Measurements from ENCODE around the gene RBM6. TPM values are rescaled to one million over a fixed set of nuclear protein-coding genes. Genes with fewer than 3 reads are reported as not detected.

RBM6 gene
- total and polyA plus RNA-seq, 11 donors: 21.1 to 75.1 (median 32.6) TPM

- no peak for TF ChIP-seq POLR2A (IDR thresholded peaks at IDR 0.05)
- TF ChIP-seq, protein P1, sequence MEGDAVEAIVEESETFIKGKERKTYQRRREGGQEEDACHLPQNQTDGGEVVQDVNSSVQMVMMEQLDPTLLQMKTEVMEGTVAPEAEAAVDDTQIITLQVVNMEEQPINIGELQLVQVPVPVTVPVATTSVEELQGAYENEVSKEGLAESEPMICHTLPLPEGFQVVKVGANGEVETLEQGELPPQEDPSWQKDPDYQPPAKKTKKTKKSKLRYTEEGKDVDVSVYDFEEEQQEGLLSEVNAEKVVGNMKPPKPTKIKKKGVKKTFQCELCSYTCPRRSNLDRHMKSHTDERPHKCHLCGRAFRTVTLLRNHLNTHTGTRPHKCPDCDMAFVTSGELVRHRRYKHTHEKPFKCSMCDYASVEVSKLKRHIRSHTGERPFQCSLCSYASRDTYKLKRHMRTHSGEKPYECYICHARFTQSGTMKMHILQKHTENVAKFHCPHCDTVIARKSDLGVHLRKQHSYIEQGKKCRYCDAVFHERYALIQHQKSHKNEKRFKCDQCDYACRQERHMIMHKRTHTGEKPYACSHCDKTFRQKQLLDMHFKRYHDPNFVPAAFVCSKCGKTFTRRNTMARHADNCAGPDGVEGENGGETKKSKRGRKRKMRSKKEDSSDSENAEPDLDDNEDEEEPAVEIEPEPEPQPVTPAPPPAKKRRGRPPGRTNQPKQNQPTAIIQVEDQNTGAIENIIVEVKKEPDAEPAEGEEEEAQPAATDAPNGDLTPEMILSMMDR (IDR thresholded peaks at IDR 0.05): no peak
- intact Hi-C loops (cut with DNase I): no loop called here
- Histone ChIP-seq H3K4me1 (peaks cover 0 to 12% (median 0%) of the 10 kb centered on the region in 12 donors), H3K4me3 (no peak overlapping the region), H3K9me3 (no peaks in the 10 kb centered on the region), H3K36me3 (peaks cover 0 to 73% (median 53%) of the 10 kb centered on the region in 9 donors), H3K27ac (no peak overlapping the region), H3K27me3 (no peaks in the 10 kb centered on the region)
- no peak for ATAC-seq
- DNase-seq: no peak
- WGBS, 4 donors: 93 to 98% (median 96%) methylated on average over 10 of the region's 10 CpGs
Measured at GRCh38 chr3:49972656-49973055, 32.7 kb downstream of the RBM6 start.

- ATAC-seq: no peak
- peaks cover 0 to 81% (median 67%) of the 10 kb centered on the region in 9 donors for H3K36me3 ChIP-seq
Measured at GRCh38 chr3:49976942-49977341, 37.0 kb downstream of the RBM6 start.

GRCh38 chr3:49984394-49984793 lies 44.4 kb downstream of the RBM6 start:
- no peak overlapping the region for H3K4me3 ChIP-seq
- H3K4me1 ChIP-seq: peaks cover 0 to 4% (median 0%) of the 10 kb centered on the region in 12 donors
- TF ChIP-seq, protein P1 (IDR thresholded peaks at IDR 0.05): no peak
- intact Hi-C loops (cut with DNase I): no loop called here
- ATAC-seq (no peak), DNase-seq (no peak)
- no peaks in the 10 kb centered on the region for H3K9me3 ChIP-seq
- peaks cover 0 to 62% (median 36%) of the 10 kb centered on the region in 9 donors for H3K36me3 ChIP-seq
- no peak overlapping the region for H3K27ac ChIP-seq
- WGBS, 4 donors: 69 to 93% (median 81%) methylated on average over 13 of the region's 13 CpGs
- no peaks in the 10 kb centered on the region for H3K27me3 ChIP-seq

More at GRCh38 chr3:49976942-49977341, 37.0 kb downstream of the RBM6 start:
- H3K27ac ChIP-seq: no peak overlapping the region
- H3K9me3 ChIP-seq: no peaks in the 10 kb centered on the region
- DNase-seq: no peak
- no peaks in the 10 kb centered on the region for H3K27me3 ChIP-seq
- 71 to 80% (median 72%) methylated on average over 2 of the region's 2 CpGs for WGBS, 4 donors
- H3K4me1 ChIP-seq: peaks cover 0 to 9% (median 0%) of the 10 kb centered on the region in 12 donors
- no peak overlapping the region for H3K4me3 ChIP-seq
- intact Hi-C loops (cut with DNase I): no loop called here
- TF ChIP-seq POLR2A (IDR thresholded peaks at IDR 0.05): no peak
- TF ChIP-seq, protein P1 (IDR thresholded peaks at IDR 0.05): no peak

GRCh38 chr3:49992326-49992725 lies 52.4 kb downstream of the RBM6 start:
- no peaks in the 10 kb centered on the region for H3K9me3 ChIP-seq

More at GRCh38 chr3:49992326-49992725, 52.4 kb downstream of the RBM6 start:
- no peak for TF ChIP-seq POLR2A (IDR thresholded peaks at IDR 0.05)
- TF ChIP-seq, protein P1 (IDR thresholded peaks at IDR 0.05): no peak
- H3K27me3 ChIP-seq: no peaks in the 10 kb centered on the region
- no peak for DNase-seq
- no peak for ATAC-seq
- intact Hi-C loops (cut with DNase I): no loop called here
- H3K4me1 ChIP-seq: peaks cover 0 to 14% (median 0%) of the 10 kb centered on the region in 12 donors
- H3K27ac ChIP-seq: no peak overlapping the region
- H3K4me3 ChIP-seq: no peak overlapping the region
- 59 to 71% (median 63%) methylated on average over 2 of the region's 2 CpGs for WGBS, 4 donors
- peaks cover 0 to 70% (median 20%) of the 10 kb centered on the region in 9 donors for H3K36me3 ChIP-seq

Measured in heart left ventricle (tissue), 16 donors.